ENCODE measurements around the gene PRR23B. TPM values are rescaled to one million over a fixed set of nuclear protein-coding genes. Genes with fewer than 3 reads are reported as not detected.

PRR23B gene
- total RNA-seq, 1 donor from 2014 or later: not detected

- no peaks in the 10 kb centered on the region for H3K9me3 Mint-ChIP-seq (ENCODE audit: low read depth)
- no peaks in the 10 kb centered on the region for H3K36me3 Mint-ChIP-seq (ENCODE audit: low read depth)
- H3K27ac Mint-ChIP-seq (ENCODE audit: unreplicated experiment): no peak overlapping the region
- peaks cover 30% of the 10 kb centered on the region for H3K27me3 Mint-ChIP-seq (ENCODE audit: low read depth)
- no peak for DNase-seq (ENCODE audit: low spot score)
- no peak overlapping the region for H3K4me3 Mint-ChIP-seq (ENCODE audit: unreplicated experiment)
- TF ChIP-seq, protein P1, sequence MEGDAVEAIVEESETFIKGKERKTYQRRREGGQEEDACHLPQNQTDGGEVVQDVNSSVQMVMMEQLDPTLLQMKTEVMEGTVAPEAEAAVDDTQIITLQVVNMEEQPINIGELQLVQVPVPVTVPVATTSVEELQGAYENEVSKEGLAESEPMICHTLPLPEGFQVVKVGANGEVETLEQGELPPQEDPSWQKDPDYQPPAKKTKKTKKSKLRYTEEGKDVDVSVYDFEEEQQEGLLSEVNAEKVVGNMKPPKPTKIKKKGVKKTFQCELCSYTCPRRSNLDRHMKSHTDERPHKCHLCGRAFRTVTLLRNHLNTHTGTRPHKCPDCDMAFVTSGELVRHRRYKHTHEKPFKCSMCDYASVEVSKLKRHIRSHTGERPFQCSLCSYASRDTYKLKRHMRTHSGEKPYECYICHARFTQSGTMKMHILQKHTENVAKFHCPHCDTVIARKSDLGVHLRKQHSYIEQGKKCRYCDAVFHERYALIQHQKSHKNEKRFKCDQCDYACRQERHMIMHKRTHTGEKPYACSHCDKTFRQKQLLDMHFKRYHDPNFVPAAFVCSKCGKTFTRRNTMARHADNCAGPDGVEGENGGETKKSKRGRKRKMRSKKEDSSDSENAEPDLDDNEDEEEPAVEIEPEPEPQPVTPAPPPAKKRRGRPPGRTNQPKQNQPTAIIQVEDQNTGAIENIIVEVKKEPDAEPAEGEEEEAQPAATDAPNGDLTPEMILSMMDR (IDR thresholded peaks at IDR 0.05): no peak
- H3K4me1 Mint-ChIP-seq (ENCODE audit: low read depth): no peaks in the 10 kb centered on the region
These were observed 46.3 kb downstream of the PRR23B start for GRCh38 chr3:138974462-138974861.

DNA sequence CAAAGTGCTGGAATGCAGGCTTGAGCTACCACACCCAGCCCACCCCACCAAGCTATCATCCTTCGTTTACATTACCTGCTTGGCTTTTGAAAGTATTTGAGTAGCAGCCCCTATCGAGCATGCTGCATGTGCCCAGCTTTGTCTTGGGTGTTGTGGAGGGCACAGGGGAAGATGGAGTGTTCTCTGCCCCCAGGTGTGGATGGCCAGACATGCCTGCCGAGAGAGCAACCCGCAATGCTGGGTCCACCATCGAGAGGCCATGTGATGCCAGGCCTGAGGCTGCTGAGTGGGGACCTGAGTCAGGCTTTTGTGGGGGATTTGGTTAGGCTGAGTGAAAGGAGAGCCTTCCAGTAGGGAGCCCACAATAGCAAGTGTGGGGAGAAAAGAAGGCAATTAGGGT, 47.8 kb downstream of the PRR23B start:
- TF ChIP-seq, protein P1 (IDR thresholded peaks at IDR 0.05): no peak
- no peak overlapping the region for H3K4me3 Mint-ChIP-seq (ENCODE audit: unreplicated experiment)
- no peak overlapping the region for H3K27ac Mint-ChIP-seq (ENCODE audit: unreplicated experiment)

DNA sequence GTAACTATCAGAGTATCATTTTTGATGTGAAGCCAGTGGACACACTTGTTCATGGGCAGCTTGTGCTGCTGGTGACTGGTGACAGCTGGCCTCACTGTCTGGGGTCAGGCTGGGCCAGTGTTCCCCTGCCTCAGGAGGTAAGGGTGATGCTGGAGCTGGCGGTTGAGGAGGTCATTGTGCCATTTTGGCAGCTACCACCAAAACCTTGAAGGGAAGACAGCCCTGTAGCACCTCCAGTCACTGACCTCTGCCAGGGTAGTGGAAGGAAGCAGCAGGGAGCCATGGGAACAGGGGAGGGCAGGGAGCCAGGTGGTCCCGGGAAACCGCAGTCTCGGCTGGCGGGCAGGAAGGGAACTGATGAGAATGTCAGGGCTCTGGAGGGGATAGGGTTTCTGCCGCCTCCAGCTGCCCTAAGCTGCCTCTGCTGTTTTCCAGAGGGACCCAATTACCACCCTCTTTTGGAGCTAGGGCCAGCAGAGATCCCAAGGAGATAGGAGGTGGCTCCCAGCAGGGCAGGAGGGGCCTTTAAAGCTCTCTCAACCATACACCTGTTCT, 48.9 kb downstream of the PRR23B start:
- H3K9me3 Mint-ChIP-seq (ENCODE audit: low read depth): no peaks in the 10 kb centered on the region
- no peak overlapping the region for H3K27ac Mint-ChIP-seq (ENCODE audit: unreplicated experiment)
- H3K4me3 Mint-ChIP-seq (ENCODE audit: unreplicated experiment): no peak overlapping the region
- TF ChIP-seq, protein P1 (IDR thresholded peaks at IDR 0.05): no peak
- H3K4me1 Mint-ChIP-seq (ENCODE audit: low read depth): no peaks in the 10 kb centered on the region
- H3K27me3 Mint-ChIP-seq (ENCODE audit: low read depth): peaks cover 33% of the 10 kb centered on the region
- H3K36me3 Mint-ChIP-seq (ENCODE audit: low read depth): no peaks in the 10 kb centered on the region
- DNase-seq (ENCODE audit: low spot score): no peak

More for the DNA sequence above, 47.8 kb downstream of the PRR23B start:
- no peak for DNase-seq (ENCODE audit: low spot score)
- no peaks in the 10 kb centered on the region for H3K9me3 Mint-ChIP-seq (ENCODE audit: low read depth)
- H3K36me3 Mint-ChIP-seq (ENCODE audit: low read depth): no peaks in the 10 kb centered on the region
- H3K4me1 Mint-ChIP-seq (ENCODE audit: low read depth): no peaks in the 10 kb centered on the region
- peaks cover 35% of the 10 kb centered on the region for H3K27me3 Mint-ChIP-seq (ENCODE audit: low read depth)

Other genes starting within 250 kb of the PRR23B start
- 19.5 to 25.9 TPM (median 21.2 TPM) in 3 replicates for gene PIK3CB, start 186.0 kb downstream of the PRR23B start, total RNA-seq
- gene FOXL2, start 73.8 kb downstream of the PRR23B start, total RNA-seq: 0.18 to 0.22 TPM in 2 of 3 replicates, not detected in the other
- gene FOXL2NB, start 73.7 kb downstream of the PRR23B start, total RNA-seq: 0.17 to 0.28 TPM in 2 of 3 replicates, not detected in the other
- gene PRR23A, start 14.7 kb downstream of the PRR23B start, total RNA-seq: not detected in 3 replicates
- gene PRR23C, start 24.0 kb upstream of the PRR23B start, total RNA-seq: not detected in 3 replicates

Measured in chondrocyte (in vitro differentiated cells).